HT-29 (cell line): ENCODE data around the gene IL13RA1. TPM values are rescaled to one million over a fixed set of nuclear protein-coding genes. Genes with fewer than 3 reads are reported as not detected.
"Not testable (repeated sequence)": the region's sequence is repeated elsewhere in the genome, so short reads cannot be mapped to it uniquely, and the experiment has no call there.

Experiments
- DNase-seq: peaks from one replicate; pipeline ENCODE4 v3.0.0-alpha.2; 2015; ENCODE audit warnings: low spot score
- total RNA-seq: library from RNA; depleted of rRNA; stranded (reverse); fragments of >200 nt; shearing (Covaris generic); gene quantifications from 2 replicates; pipeline ENCODE4 v1.2.3, GENCODE V29; 2014; rRNA removed

IL13RA1 gene
- 22.7 and 25.7 TPM in 2 replicates for total RNA-seq

GRCh38 chrX:118726887-118727685 lies at the start of gene IL13RA1:
IL13RA1 (plus strand) TSS chrX:118727606; CDS start chrX:118727639, 33 bp downstream.
- peak; percentile 92 for DNase-seq

DNA sequence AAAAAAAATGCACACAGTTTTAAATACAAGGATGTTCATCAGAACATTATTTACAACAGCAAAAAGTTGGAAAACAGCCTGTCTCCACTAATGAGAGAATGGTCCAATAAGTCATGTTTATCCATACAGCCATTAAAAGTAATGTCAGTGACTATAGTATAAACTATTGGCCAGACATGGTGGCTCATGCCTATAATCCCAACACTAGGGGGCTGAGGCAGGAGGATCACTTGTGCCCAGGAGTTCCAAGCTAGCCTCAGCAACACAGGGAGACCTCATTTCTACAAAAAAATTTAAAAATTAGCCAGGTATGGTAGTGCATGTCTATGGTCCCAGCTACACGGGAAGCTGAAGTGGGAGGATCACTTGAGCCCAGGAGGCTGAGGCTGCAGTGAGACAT lies 48.1 kb upstream of the IL13RA1 start:
- DNase-seq, result no peak

GRCh38 chrX:118682258-118683014 lies 45.0 kb upstream of the IL13RA1 start:
- peak; percentile 43 for DNase-seq

- DNase-seq, result no peak
Measured at GRCh38 chrX:118685393-118685792, 42.0 kb upstream of the IL13RA1 start.

DNA sequence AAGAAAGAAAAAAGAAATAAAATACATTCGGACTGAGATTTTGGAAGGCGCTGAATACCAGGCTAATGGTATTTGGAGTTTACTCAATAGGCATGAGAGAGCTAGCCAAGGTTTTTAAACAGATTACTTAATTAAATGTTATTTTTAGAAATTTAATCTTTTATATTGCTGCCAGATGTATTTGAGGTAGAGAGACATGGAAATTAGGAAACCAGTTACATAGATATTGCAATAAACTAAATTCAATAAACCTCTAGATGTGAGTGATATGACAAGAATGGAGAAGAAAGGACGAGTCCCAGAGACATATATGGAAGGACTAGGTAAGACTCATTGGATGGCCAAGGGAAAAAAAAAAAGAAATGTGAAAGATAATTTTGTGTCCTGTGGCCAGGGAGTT lies 38.5 kb upstream of the IL13RA1 start:
- no peak for DNase-seq

GRCh38 chrX:118693843-118694242 lies 33.6 kb upstream of the IL13RA1 start:
- DNase-seq, result no peak

DNA sequence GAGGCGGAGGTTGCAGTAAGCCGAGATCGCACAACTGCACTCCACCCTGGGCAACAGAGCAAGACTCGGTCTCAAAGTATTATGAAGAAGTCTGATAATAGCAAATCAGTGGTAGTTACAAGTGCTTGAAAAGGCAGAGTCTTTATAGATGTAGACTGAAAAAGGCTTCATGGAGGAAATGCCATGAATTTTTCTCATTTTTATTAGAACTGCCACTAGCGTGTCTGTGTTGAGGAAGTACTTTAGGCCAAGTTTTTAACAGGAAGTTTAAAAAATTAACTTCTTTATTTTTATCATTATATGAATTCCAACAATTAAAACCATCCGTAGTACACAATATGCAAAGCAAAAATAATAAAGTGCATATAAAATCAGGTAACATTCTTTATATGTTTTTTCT lies 32.8 kb upstream of the IL13RA1 start:
- DNase-seq, result no peak

DNA sequence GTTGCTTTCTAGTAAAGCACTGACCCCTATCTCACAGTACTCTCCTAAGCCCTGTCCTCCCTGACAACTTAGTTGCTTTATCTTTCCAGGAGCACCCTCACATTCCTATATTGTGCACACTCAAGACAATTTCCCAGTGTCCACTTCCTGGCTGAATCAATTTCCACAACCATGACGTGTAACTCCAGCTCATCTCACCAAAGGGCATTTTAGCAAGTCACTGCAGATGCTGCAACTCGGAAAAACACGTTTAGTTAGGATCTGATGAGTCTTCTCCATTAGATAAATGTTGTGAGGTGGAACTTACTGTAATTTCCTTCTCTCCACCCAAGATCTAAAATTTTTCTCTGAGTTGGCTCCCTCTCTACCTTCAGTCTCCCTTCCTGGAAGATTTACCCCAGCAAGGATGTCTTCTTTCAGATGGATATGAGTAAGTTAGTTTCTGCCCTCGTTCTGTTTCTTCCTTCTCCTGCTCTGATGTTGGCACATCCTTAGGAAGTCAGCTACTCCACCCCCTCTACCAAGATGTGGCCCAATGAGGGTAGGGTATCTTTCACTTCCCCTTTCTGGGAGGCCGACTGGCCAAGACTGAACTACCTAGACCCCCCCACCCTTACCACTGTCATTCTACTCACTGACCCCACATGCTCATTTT lies 28.8 kb upstream of the IL13RA1 start:
- no peak for DNase-seq

DNA sequence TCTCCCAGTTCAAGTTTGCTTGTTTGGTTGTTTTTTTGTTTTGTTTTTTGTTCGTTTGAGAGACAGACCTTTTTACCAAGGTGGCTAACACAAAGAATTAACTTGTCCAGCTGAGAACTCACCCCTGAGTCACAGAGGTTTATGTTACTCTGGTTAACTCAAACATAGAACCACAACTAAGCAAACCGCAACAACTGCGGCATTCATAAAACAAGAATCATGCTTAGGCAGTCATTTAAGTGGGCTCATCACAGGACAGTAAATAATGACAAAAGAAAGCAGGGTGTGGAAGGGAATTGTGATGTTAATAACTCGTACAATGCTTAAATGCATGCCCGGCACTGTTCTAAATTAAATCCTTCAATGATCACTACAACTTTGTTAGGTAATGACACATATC lies 24.7 kb upstream of the IL13RA1 start:
- peak; percentile 49 for DNase-seq

- no peak for DNase-seq
Measured at GRCh38 chrX:118706681-118707080, 20.7 kb upstream of the IL13RA1 start.

GRCh38 chrX:118714521-118714920 lies 12.9 kb upstream of the IL13RA1 start:
- no peak for DNase-seq

DNA sequence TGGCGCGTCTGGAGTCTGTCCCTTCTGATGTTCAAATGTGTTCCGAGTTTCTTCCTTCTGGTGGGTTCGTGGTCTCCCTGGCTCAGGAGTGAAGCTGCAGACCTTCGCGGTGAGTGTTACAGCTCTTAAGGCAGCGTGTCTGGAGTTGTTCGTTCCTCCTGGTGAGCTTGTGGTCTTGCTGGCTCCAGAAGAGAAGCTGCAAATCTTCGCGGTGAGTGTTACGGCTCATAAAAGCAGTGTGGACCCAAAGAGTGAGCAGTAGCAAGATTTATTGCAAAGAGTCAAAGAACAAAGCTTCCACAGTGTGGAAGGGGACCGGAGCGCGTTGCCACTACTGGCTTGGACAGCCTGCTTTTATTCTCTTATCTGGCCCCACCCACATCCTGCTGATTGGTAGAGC lies 11.5 kb upstream of the IL13RA1 start:
- DNase-seq, result not testable (repeated sequence)

DNA sequence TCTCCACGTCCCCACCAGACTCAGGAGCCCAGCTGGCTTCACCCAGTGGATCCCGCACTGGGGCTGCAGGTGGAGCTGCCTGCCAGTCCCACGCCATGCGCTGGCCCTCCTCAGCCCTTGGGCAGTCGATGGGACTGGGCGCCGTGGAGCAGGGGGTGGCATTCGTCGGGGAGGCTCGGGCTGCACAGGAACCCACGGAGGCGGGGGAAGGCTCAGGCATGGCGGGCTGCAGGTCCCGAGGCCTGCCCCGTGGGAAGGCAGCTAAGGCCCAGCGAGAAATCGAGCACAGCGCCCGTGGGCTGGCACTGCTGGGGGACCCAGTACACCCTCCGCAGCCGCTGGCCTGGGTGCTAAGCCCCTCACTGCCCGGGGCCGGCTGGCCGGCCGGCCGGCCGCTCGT lies 10.6 kb upstream of the IL13RA1 start:
- not testable (repeated sequence) for DNase-seq

- no peak for DNase-seq
Measured at GRCh38 chrX:118717678-118718391, 9.6 kb upstream of the IL13RA1 start.

GRCh38 chrX:118718737-118719136 lies 8.7 kb upstream of the IL13RA1 start:
- no peak for DNase-seq

GRCh38 chrX:118720058-118720707 lies 7.2 kb upstream of the IL13RA1 start:
- DNase-seq, result no peak

GRCh38 chrX:118723376-118723775 lies 4.0 kb upstream of the IL13RA1 start:
- DNase-seq, result no peak

DNA sequence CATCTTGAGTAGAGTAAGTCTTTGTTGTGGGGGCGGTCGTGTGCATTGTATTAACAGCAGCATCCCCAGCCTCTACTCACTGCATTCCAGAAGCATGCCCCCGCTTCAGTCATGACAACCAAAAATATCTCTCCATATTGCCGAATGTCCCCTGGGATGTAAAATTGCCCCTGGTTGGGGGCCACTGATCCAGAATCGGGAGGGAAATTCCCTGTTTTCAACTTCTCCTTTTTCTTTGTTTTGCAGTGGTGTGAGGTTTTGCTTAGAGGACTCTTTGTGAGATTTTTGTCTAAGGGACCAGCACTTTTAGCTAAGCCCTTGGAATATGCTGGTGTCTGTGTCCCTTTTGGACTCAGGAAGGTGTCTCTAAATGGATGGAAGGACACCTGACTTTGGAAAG lies 3.0 kb upstream of the IL13RA1 start:
- no peak for DNase-seq

- DNase-seq, result peak; percentile 43
Measured at GRCh38 chrX:118724775-118725174, 2.6 kb upstream of the IL13RA1 start.

DNA sequence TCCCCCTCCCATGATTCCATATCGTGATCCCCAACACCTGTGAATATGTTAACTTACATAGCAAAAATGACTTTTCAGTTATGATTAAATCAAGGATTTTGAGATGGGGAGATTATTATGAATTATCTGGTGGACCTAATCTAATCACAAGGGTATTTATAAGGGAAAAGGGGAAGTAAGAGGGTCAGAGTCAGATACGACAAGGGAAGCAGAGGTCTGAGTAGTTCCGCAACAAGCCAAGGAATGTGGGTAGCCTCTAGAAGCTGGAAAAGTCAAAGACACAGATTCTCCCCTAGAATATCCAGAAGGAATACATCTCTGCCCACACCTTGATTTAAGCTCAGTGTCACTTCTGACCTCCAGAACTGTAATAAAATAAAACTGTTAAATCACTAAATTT lies 1.0 kb upstream of the IL13RA1 start:
- DNase-seq, result no peak

DNA sequence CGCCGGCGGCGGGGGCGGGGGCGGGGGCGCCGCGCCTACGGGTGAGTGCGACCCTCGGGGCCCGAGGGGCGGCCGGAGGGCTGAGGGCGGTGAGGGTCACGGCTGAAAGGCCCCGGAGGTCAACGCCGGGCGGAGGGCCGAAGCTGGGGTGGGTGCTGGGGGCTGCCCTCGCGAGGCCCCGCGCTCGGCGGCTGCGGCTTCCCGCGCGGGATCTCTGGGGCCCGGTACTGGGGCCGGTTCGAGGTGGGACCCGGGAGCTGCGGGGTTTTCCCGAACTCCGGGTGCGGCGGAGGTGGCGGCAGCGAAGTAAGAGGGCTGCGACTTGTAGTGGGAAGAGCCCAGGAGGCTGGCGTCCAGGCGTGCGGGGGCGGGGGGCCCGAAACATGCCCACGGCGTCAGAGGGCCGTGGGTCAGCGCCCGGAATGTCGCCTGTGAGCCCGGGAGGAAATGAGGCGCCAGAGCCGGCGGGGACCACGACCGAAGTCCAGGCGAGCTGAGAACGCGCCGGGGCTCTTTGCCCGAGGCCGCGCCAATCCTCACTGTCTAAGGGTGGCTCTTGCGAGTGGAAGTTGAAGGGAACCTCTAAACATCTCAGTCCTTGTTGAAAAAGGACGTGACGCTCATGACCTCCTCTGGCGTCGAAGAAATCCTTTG lies 407 bp downstream of the IL13RA1 start:
- DNase-seq, result peak; percentile 40
